Measurements from ENCODE around the gene CCDC90B. TPM values are rescaled to one million over a fixed set of nuclear protein-coding genes. Genes with fewer than 3 reads are reported as not detected.
"Not testable (repeated sequence)": the region's sequence is repeated elsewhere in the genome, so short reads cannot be mapped to it uniquely, and the experiment has no call there.

The CCDC90B gene
- total RNA-seq, 4 donors from 2014 or later: 7.4 to 87.1 (median 47.7) TPM

DNA sequence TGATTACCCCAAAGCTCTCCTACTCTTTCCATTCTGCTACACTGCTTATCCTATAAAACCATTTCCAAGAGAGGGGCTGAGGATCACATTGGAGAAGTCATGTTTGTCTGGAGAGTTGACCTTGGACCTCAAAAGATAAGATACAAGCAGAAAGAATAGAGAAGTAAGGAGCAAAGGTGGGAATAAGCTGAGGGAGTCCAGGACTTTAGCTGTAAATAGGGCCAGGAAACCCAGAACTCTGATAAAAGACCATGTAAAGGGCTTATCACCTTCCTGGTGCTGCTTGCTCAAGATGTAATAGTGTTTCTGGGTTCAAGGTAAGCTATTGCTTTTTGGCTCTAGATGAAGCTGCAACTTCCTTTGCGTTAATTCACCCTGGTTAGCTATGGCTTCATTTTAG, 32.8 kb upstream of the CCDC90B start:
- TF ChIP-seq POLR2A (IDR thresholded peaks at IDR 0.05): no peak
- TF ChIP-seq, protein P1, sequence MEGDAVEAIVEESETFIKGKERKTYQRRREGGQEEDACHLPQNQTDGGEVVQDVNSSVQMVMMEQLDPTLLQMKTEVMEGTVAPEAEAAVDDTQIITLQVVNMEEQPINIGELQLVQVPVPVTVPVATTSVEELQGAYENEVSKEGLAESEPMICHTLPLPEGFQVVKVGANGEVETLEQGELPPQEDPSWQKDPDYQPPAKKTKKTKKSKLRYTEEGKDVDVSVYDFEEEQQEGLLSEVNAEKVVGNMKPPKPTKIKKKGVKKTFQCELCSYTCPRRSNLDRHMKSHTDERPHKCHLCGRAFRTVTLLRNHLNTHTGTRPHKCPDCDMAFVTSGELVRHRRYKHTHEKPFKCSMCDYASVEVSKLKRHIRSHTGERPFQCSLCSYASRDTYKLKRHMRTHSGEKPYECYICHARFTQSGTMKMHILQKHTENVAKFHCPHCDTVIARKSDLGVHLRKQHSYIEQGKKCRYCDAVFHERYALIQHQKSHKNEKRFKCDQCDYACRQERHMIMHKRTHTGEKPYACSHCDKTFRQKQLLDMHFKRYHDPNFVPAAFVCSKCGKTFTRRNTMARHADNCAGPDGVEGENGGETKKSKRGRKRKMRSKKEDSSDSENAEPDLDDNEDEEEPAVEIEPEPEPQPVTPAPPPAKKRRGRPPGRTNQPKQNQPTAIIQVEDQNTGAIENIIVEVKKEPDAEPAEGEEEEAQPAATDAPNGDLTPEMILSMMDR (IDR thresholded peaks at IDR 0.05): no peak
- no peaks in the 10 kb centered on the region for H3K36me3 ChIP-seq
- no peaks in the 10 kb centered on the region for H3K4me1 ChIP-seq
- intact Hi-C loops (cut with DNase I; ENCODE audit: low total_unique reads): no loop called here
- H3K27ac ChIP-seq: no peak overlapping the region
- no peaks in the 10 kb centered on the region for H3K9me3 ChIP-seq
- no peaks in the 10 kb centered on the region for H3K27me3 ChIP-seq
- DNase-seq: no peak
- H3K4me3 ChIP-seq: no peak overlapping the region

- no peak for TF ChIP-seq POLR2A (IDR thresholded peaks at IDR 0.05)
- TF ChIP-seq, protein P1 (IDR thresholded peaks at IDR 0.05): no peak
- Histone ChIP-seq H3K4me1 (no peaks in the 10 kb centered on the region), H3K9me3 (no peaks in the 10 kb centered on the region), H3K27me3 (no peaks in the 10 kb centered on the region), H3K4me3 (no peak overlapping the region), H3K36me3 (no peaks in the 10 kb centered on the region), H3K27ac (no peak overlapping the region)
- intact Hi-C loops (cut with DNase I; ENCODE audit: low total_unique reads): no loop called here
- DNase-seq: no peak
Measured at GRCh38 chr11:83317757-83318690, 31.9 kb upstream of the CCDC90B start.

- DNase-seq; H3K27ac ChIP-seq; H3K27me3 ChIP-seq; H3K4me3 ChIP-seq; intact Hi-C loops (cut with DNase I; ENCODE audit: low total_unique reads); H3K9me3 ChIP-seq; H3K4me1 ChIP-seq; H3K36me3 ChIP-seq: not testable (repeated sequence)
Measured at GRCh38 chr11:83316897-83317268, 30.7 kb upstream of the CCDC90B start.

- DNase-seq; H3K9me3 ChIP-seq; H3K4me3 ChIP-seq; H3K27me3 ChIP-seq; H3K36me3 ChIP-seq; intact Hi-C loops (cut with DNase I; ENCODE audit: low total_unique reads); H3K27ac ChIP-seq; H3K4me1 ChIP-seq: not testable (repeated sequence)
Measured at GRCh38 chr11:83316143-83316896, 30.2 kb upstream of the CCDC90B start.

DNA sequence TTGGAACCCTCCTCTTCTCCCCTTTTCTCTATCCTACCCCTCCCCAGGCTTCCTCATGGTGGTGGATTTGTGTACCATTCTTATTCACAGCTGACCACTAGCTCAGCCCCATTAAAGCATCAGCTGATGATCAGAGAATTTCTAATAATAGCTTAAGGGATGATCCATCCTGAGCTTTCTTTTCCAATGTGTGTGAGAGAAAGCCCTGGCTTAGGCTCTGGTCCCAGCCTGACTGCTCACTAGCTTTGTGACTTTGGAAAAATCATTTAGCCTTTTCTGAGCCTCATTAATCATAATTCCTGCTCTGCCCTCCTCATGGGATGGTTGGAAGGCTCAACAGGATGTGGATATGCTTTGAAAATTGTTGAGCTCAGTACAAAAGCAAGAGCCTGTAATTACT, 26.3 kb upstream of the CCDC90B start:
- no peaks in the 10 kb centered on the region for H3K4me1 ChIP-seq
- no peak for DNase-seq
- H3K27me3 ChIP-seq: no peaks in the 10 kb centered on the region
- no peak overlapping the region for H3K4me3 ChIP-seq
- no peak overlapping the region for H3K27ac ChIP-seq
- intact Hi-C loops (cut with DNase I; ENCODE audit: low total_unique reads): no loop called here
- TF ChIP-seq POLR2A (IDR thresholded peaks at IDR 0.05): no peak
- TF ChIP-seq, protein P1 (IDR thresholded peaks at IDR 0.05): no peak
- H3K9me3 ChIP-seq: no peaks in the 10 kb centered on the region
- H3K36me3 ChIP-seq: no peaks in the 10 kb centered on the region

DNA sequence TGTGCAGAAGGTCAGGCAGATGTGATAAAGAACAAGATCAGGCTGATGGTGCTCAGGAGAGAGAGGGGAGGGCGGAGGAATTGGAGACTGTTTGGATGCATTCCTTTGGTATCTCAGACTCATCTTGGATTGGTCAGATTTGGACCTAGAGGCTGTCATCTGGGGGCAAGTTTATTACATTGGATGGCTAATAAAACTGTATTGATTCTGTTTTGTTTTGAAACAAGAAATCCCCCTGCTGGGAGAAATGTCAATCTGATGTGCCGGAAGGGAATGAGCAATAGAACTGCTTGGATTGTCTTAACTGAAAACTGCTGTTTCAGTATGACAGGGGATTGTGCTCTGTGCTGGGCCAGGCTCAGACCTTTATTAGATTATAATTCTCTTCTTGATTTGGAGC, 25.5 kb upstream of the CCDC90B start:
- Histone ChIP-seq H3K27ac (no peak overlapping the region), H3K4me1 (no peaks in the 10 kb centered on the region), H3K27me3 (no peaks in the 10 kb centered on the region), H3K4me3 (no peak overlapping the region), H3K9me3 (no peaks in the 10 kb centered on the region), H3K36me3 (no peaks in the 10 kb centered on the region)
- no peak for DNase-seq
- intact Hi-C loops (cut with DNase I; ENCODE audit: low total_unique reads): no loop called here
- TF ChIP-seq, protein P1 (IDR thresholded peaks at IDR 0.05): no peak
- TF ChIP-seq POLR2A (IDR thresholded peaks at IDR 0.05): no peak
